ENCODE data around the gene IGFLR1. TPM values are rescaled to one million over a fixed set of nuclear protein-coding genes. Genes with fewer than 3 reads are reported as not detected.
A peak's percentile ranks its signal among the peaks of the same experiment; 100 is the strongest.
"Not testable (repeated sequence)": the region's sequence is repeated elsewhere in the genome, so short reads cannot be mapped to it uniquely, and the experiment has no call there.

IGFLR1 gene
- total RNA-seq, 1 donor from 2014 or later, result 1.8 TPM

- no peak for DNase-seq (ENCODE audit: low read depth in 2 of 2)
Observed at GRCh38 chr19:35777086-35777841, 35.0 kb upstream of the IGFLR1 start.

GRCh38 chr19:35776102-35776788 is 34.0 kb upstream of the IGFLR1 start:
- no peak for DNase-seq (ENCODE audit: low read depth in 2 of 2)

GRCh38 chr19:35775298-35776101 is 33.2 kb upstream of the IGFLR1 start, which contains the start of gene ARHGAP33:
ARHGAP33 (plus strand) TSS chr19:35775564; CDS start chr19:35775659, 95 bp downstream.
- DNase-seq (ENCODE audit: low read depth in 2 of 2), result peak; percentile 87 to 97

GRCh38 chr19:35775046-35775297 is 32.7 kb upstream of the IGFLR1 start:
- DNase-seq (ENCODE audit: low read depth in 2 of 2), result no peak

GRCh38 chr19:35774274-35775045 is 32.2 kb upstream of the IGFLR1 start:
- no peak for DNase-seq (ENCODE audit: low read depth in 2 of 2)

- DNase-seq (ENCODE audit: low read depth in 2 of 2), result no peak
Observed at GRCh38 chr19:35773020-35773806, 31.0 kb upstream of the IGFLR1 start.

GRCh38 chr19:35772362-35772761 is 30.1 kb upstream of the IGFLR1 start:
- not testable (repeated sequence) for DNase-seq (ENCODE audit: low read depth in 2 of 2)

GRCh38 chr19:35768082-35768421 is 25.8 kb upstream of the IGFLR1 start:
- DNase-seq (ENCODE audit: low read depth in 2 of 2), result no peak

GRCh38 chr19:35767288-35768081 is 25.2 kb upstream of the IGFLR1 start:
- DNase-seq (ENCODE audit: low read depth in 2 of 2), result no peak

GRCh38 chr19:35766571-35767104 is 24.4 kb upstream of the IGFLR1 start:
- DNase-seq (ENCODE audit: low read depth in 2 of 2), result no peak

GRCh38 chr19:35764432-35765315 is 22.4 kb upstream of the IGFLR1 start:
- no peak for DNase-seq (ENCODE audit: low read depth in 2 of 2)

GRCh38 chr19:35760711-35761349 is 18.6 kb upstream of the IGFLR1 start:
- no peak for DNase-seq (ENCODE audit: low read depth in 2 of 2)

GRCh38 chr19:35759697-35760096 is 17.4 kb upstream of the IGFLR1 start:
- no peak for DNase-seq (ENCODE audit: low read depth in 2 of 2)

GRCh38 chr19:35757749-35758608 is 15.7 kb upstream of the IGFLR1 start, which contains the start of gene PROSER3:
PROSER3 (plus strand) TSS chr19:35758176; CDS start chr19:35758216, 40 bp downstream.
- peak; percentile 99 to 100 for DNase-seq (ENCODE audit: low read depth in 2 of 2)

- no peak for DNase-seq (ENCODE audit: low read depth in 2 of 2)
Observed at GRCh38 chr19:35757231-35757748, 15.0 kb upstream of the IGFLR1 start.

- DNase-seq (ENCODE audit: low read depth in 2 of 2), result peak in 1 of 2 donors; percentile 33
Observed at GRCh38 chr19:35756377-35757230, 14.4 kb upstream of the IGFLR1 start, which contains the start of gene HSPB6. HSPB6 (minus strand) TSS chr19:35757029; CDS start chr19:35757008, 21 bp downstream.
